Measurements from ENCODE around the gene CMIP. TPM values are rescaled to one million over a fixed set of nuclear protein-coding genes. Genes with fewer than 3 reads are reported as not detected.
A peak's percentile ranks its signal among the peaks of the same experiment; 100 is the strongest.
"Not testable (repeated sequence)": the region's sequence is repeated elsewhere in the genome, so short reads cannot be mapped to it uniquely, and the experiment has no call there.

CMIP gene
- total RNA-seq, 2 experiments from 2014 or later, result 65.4 to 76.7 TPM

- POLR2A ChIA-PET, result no interaction called here
- no peaks in the 10 kb centered on the region for H3K36me3 Mint-ChIP-seq
- H3K27ac Mint-ChIP-seq, result no peak overlapping the region
- H3K27me3 Mint-ChIP-seq, result peaks cover 15% of the 10 kb centered on the region
- DNase-seq, result no peak
- no peak for ATAC-seq (ENCODE audit: low read depth)
- H3K4me1 Mint-ChIP-seq, result no peaks in the 10 kb centered on the region
- no peaks in the 10 kb centered on the region for H3K9me3 Mint-ChIP-seq
- H3K4me3 Mint-ChIP-seq, result no peak overlapping the region
Measured at GRCh38 chr16:81409016-81409556, 35.5 kb upstream of the CMIP start.

- POLR2A ChIA-PET, result interaction anchor here (0.6 to 0.7 kb wide), 2 partner anchors 303 to 308 kb away, joined by 3 to 5 read pairs; no protein-coding TSS in a partner anchor
Measured at GRCh38 chr16:81410643-81411293, 33.8 kb upstream of the CMIP start.

GRCh38 chr16:81413245-81413990 lies 31.2 kb upstream of the CMIP start:
- DNase-seq, result no peak
- Mint-ChIP-seq H3K9me3 (no peaks in the 10 kb centered on the region), H3K27me3 (peaks cover 10% of the 10 kb centered on the region), H3K4me1 (peaks cover 2% of the 10 kb centered on the region), H3K36me3 (no peaks in the 10 kb centered on the region), H3K4me3 (no peak overlapping the region), H3K27ac (no peak overlapping the region)
- POLR2A ChIA-PET, result no interaction called here
- no peak for ATAC-seq (ENCODE audit: low read depth)

More at GRCh38 chr16:81410643-81411293, 33.8 kb upstream of the CMIP start:
- H3K27ac Mint-ChIP-seq, result no peak overlapping the region
- DNase-seq, result no peak
- no peaks in the 10 kb centered on the region for H3K36me3 Mint-ChIP-seq
- peaks cover 14% of the 10 kb centered on the region for H3K27me3 Mint-ChIP-seq
- ATAC-seq (ENCODE audit: low read depth), result no peak
- H3K9me3 Mint-ChIP-seq, result no peaks in the 10 kb centered on the region
- no peak overlapping the region for H3K4me3 Mint-ChIP-seq
- H3K4me1 Mint-ChIP-seq, result peaks cover 2% of the 10 kb centered on the region

GRCh38 chr16:81415751-81416150 lies 28.9 kb upstream of the CMIP start:
- Mint-ChIP-seq H3K4me1 (peaks cover 2% of the 10 kb centered on the region), H3K4me3 (no peak overlapping the region), H3K27me3 (peaks cover 9% of the 10 kb centered on the region), H3K27ac (no peak overlapping the region), H3K9me3 (no peaks in the 10 kb centered on the region), H3K36me3 (no peaks in the 10 kb centered on the region)
- ATAC-seq (ENCODE audit: low read depth) (no peak), DNase-seq (no peak)
- POLR2A ChIA-PET, result no interaction called here

- no peak overlapping the region for H3K27ac Mint-ChIP-seq
- no peak for DNase-seq
- H3K36me3 Mint-ChIP-seq, result no peaks in the 10 kb centered on the region
- no peak for ATAC-seq (ENCODE audit: low read depth)
- H3K27me3 Mint-ChIP-seq, result peaks cover 3% of the 10 kb centered on the region
- peaks cover 2% of the 10 kb centered on the region for H3K4me1 Mint-ChIP-seq
- H3K9me3 Mint-ChIP-seq, result no peaks in the 10 kb centered on the region
- POLR2A ChIA-PET, result no interaction called here
- H3K4me3 Mint-ChIP-seq, result no peak overlapping the region
Measured at GRCh38 chr16:81416749-81417148, 27.9 kb upstream of the CMIP start.

GRCh38 chr16:81417210-81417609 lies 27.4 kb upstream of the CMIP start:
- DNase-seq (no peak), ATAC-seq (ENCODE audit: low read depth) (no peak)
- H3K27ac Mint-ChIP-seq, result no peak overlapping the region
- H3K4me3 Mint-ChIP-seq, result no peak overlapping the region
- peaks cover 3% of the 10 kb centered on the region for H3K27me3 Mint-ChIP-seq
- H3K9me3 Mint-ChIP-seq, result no peaks in the 10 kb centered on the region
- POLR2A ChIA-PET, result no interaction called here
- peaks cover 2% of the 10 kb centered on the region for H3K4me1 Mint-ChIP-seq
- no peaks in the 10 kb centered on the region for H3K36me3 Mint-ChIP-seq

- H3K4me1 Mint-ChIP-seq, result peaks cover 2% of the 10 kb centered on the region
Measured at GRCh38 chr16:81419806-81420205, 24.8 kb upstream of the CMIP start.

GRCh38 chr16:81421126-81421525 lies 23.5 kb upstream of the CMIP start:
- no peak for ATAC-seq (ENCODE audit: low read depth)
- Mint-ChIP-seq H3K4me1 (peaks cover 4% of the 10 kb centered on the region), H3K27me3 (no peaks in the 10 kb centered on the region), H3K9me3 (no peaks in the 10 kb centered on the region), H3K36me3 (peaks cover 2% of the 10 kb centered on the region), H3K27ac (no peak overlapping the region), H3K4me3 (no peak overlapping the region)
- DNase-seq, result no peak
- POLR2A ChIA-PET, result no interaction called here

More at GRCh38 chr16:81419806-81420205, 24.8 kb upstream of the CMIP start:
- DNase-seq (no peak), ATAC-seq (ENCODE audit: low read depth) (no peak)
- H3K27ac Mint-ChIP-seq, result no peak overlapping the region
- no peaks in the 10 kb centered on the region for H3K27me3 Mint-ChIP-seq
- POLR2A ChIA-PET, result no interaction called here
- no peaks in the 10 kb centered on the region for H3K9me3 Mint-ChIP-seq
- no peak overlapping the region for H3K4me3 Mint-ChIP-seq
- H3K36me3 Mint-ChIP-seq, result no peaks in the 10 kb centered on the region

- POLR2A ChIA-PET, result no interaction called here
- Mint-ChIP-seq H3K4me3 (no peak overlapping the region), H3K36me3 (peaks cover 2% of the 10 kb centered on the region), H3K9me3 (no peaks in the 10 kb centered on the region), H3K27ac (no peak overlapping the region), H3K27me3 (no peaks in the 10 kb centered on the region), H3K4me1 (peaks cover 4% of the 10 kb centered on the region)
- ATAC-seq (ENCODE audit: low read depth) (no peak), DNase-seq (no peak)
Measured at GRCh38 chr16:81421536-81421935, 23.1 kb upstream of the CMIP start.

- H3K36me3 Mint-ChIP-seq; DNase-seq; H3K27ac Mint-ChIP-seq; H3K4me3 Mint-ChIP-seq; H3K9me3 Mint-ChIP-seq; POLR2A ChIA-PET; H3K27me3 Mint-ChIP-seq; ATAC-seq (ENCODE audit: low read depth); H3K4me1 Mint-ChIP-seq: not testable (repeated sequence)
Measured at GRCh38 chr16:81422153-81422552, 22.5 kb upstream of the CMIP start.

GRCh38 chr16:81424771-81425170 lies 19.8 kb upstream of the CMIP start:
- ATAC-seq (ENCODE audit: low read depth) (no peak), DNase-seq (no peak)
- no peaks in the 10 kb centered on the region for H3K9me3 Mint-ChIP-seq
- peak overlapping the region; percentile 61 for H3K27ac Mint-ChIP-seq
- peaks cover 12% of the 10 kb centered on the region for H3K27me3 Mint-ChIP-seq
- H3K36me3 Mint-ChIP-seq, result peaks cover 2% of the 10 kb centered on the region
- peak overlapping the region; percentile 55 for H3K4me3 Mint-ChIP-seq
- POLR2A ChIA-PET, result interaction anchor here (0.6 kb wide), 1 partner anchor 292 kb away, joined by 5 read pairs; no protein-coding TSS in a partner anchor
- peaks cover 4% of the 10 kb centered on the region for H3K4me1 Mint-ChIP-seq

GRCh38 chr16:81427219-81427618 lies 17.4 kb upstream of the CMIP start:
- Mint-ChIP-seq H3K9me3 (no peaks in the 10 kb centered on the region), H3K27me3 (peaks cover 12% of the 10 kb centered on the region), H3K4me3 (no peak overlapping the region), H3K4me1 (peaks cover 5% of the 10 kb centered on the region), H3K36me3 (peaks cover 2% of the 10 kb centered on the region), H3K27ac (no peak overlapping the region)
- POLR2A ChIA-PET, result no interaction called here
- DNase-seq (no peak), ATAC-seq (ENCODE audit: low read depth) (no peak)

GRCh38 chr16:81429045-81429521 lies 15.5 kb upstream of the CMIP start:
- H3K27me3 Mint-ChIP-seq, result peaks cover 12% of the 10 kb centered on the region
- no peak for ATAC-seq (ENCODE audit: low read depth)
- H3K9me3 Mint-ChIP-seq, result no peaks in the 10 kb centered on the region
- peaks cover 5% of the 10 kb centered on the region for H3K4me1 Mint-ChIP-seq
- POLR2A ChIA-PET, result interaction anchor here (0.7 kb wide), 1 partner anchor 121 kb away, joined by 3 read pairs; no protein-coding TSS in a partner anchor
- H3K36me3 Mint-ChIP-seq, result peaks cover 2% of the 10 kb centered on the region
- no peak overlapping the region for H3K4me3 Mint-ChIP-seq
- H3K27ac Mint-ChIP-seq, result peak overlapping the region; percentile 46
- DNase-seq, result no peak
